Activated CD4-positive, CD25-positive, alpha-beta regulatory T cell treated with anti-CD3 and anti-CD28 coated beads, Interleukin-2, amount 50 U/mL, for 72 hours (primary cell): ENCODE measurements around the gene HES5.
"Not testable (repeated sequence)": the region's sequence is repeated elsewhere in the genome, so short reads cannot be mapped to it uniquely, and the experiment has no call there.

Experiments
- DNase-seq: peaks from one replicate; pipeline ENCODE4 v3.0.0; 2021

The HES5 gene

GRCh38 chr1:2560299-2561073 is 30.4 kb upstream of the HES5 start:
- DNase-seq = no peak

- no peak for DNase-seq
These were observed 29.6 kb upstream of the HES5 start for GRCh38 chr1:2559509-2560298.

- no peak for DNase-seq
These were observed 28.8 kb upstream of the HES5 start for GRCh38 chr1:2558861-2559260.

- no peak for DNase-seq
These were observed 28.4 kb upstream of the HES5 start for GRCh38 chr1:2558420-2558819.

- DNase-seq = peak; percentile 32
These were observed 27.7 kb upstream of the HES5 start for GRCh38 chr1:2557482-2558400.

GRCh38 chr1:2556678-2557481 is 26.8 kb upstream of the HES5 start:
- DNase-seq = peak; percentile 71

GRCh38 chr1:2556277-2556677 is 26.2 kb upstream of the HES5 start, which contains the start of gene TNFRSF14:
TSS of gene TNFRSF14 (plus strand) at chr1:2556371. CDS start at chr1:2556665, 294 bp downstream.
- peak; percentile 67 for DNase-seq

GRCh38 chr1:2555634-2556276 is 25.7 kb upstream of the HES5 start:
- peak; percentile 77 for DNase-seq

- peak; percentile 32 for DNase-seq
These were observed 24.7 kb upstream of the HES5 start for GRCh38 chr1:2554621-2555387.

- no peak for DNase-seq
These were observed 24.0 kb upstream of the HES5 start for GRCh38 chr1:2553871-2554620.

GRCh38 chr1:2553076-2553475 is 23.0 kb upstream of the HES5 start:
- DNase-seq = not testable (repeated sequence)

- no peak for DNase-seq
These were observed 22.1 kb upstream of the HES5 start for GRCh38 chr1:2552189-2552588.

- not testable (repeated sequence) for DNase-seq
These were observed 21.5 kb upstream of the HES5 start for GRCh38 chr1:2551544-2551943.

GRCh38 chr1:2550309-2550861 is 20.3 kb upstream of the HES5 start:
- DNase-seq = not testable (repeated sequence)

GRCh38 chr1:2549367-2550029 is 19.4 kb upstream of the HES5 start:
- DNase-seq = not testable (repeated sequence)

- DNase-seq = peak; percentile 86
These were observed 18.1 kb upstream of the HES5 start for GRCh38 chr1:2548068-2548589.

- peak; percentile 68 for DNase-seq
These were observed 17.4 kb upstream of the HES5 start for GRCh38 chr1:2547210-2548067.
